Neural progenitor cell (in vitro differentiated cells): ENCODE measurements around the gene GLE1.

ENCODE experiments used
- CTCF ChIP-seq: fragments of 200-600 bp; sonication (generic); IDR thresholded peaks from 2 replicates; pipeline ENCODE4 v1.5.1; 2017; ENCODE audit warnings: antibody characterized with exemption, mild to moderate bottlenecking
- EZH2 ChIP-seq: fragments of 200-600 bp; sonication (generic); IDR thresholded peaks from 2 replicates; pipeline ENCODE4 v1.6.1; 2017; ENCODE audit warnings: antibody characterized with exemption, mild to moderate bottlenecking, moderate library complexity
- EZH2phosphoT487 ChIP-seq: fragments of 200-600 bp; sonication (generic); IDR thresholded peaks from 2 replicates; pipeline ENCODE4 v1.6.1; 2017; ENCODE audit warnings: antibody characterized with exemption

DNA sequence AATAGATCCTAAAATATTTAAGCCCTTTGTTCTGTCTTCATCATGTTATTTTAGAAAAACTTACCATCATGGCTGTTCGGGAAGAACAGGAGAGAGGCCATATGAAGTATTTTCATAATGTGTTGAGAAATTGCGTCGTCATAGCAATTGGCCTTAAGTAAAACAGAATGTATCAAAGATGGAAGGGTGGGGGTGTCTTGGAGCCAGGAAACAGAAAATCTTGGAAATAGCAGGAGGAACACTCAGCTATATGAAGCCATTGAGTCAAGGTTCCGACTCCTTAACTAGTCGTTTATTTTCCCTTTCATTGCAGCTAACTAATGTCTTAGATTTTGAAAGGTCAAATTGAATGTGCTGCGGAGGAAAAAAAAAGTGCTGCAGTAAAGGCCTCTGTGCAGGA lies 49.2 kb downstream of the GLE1 start:
- TF ChIP-seq CTCF (no peak), EZH2 (no peak), EZH2phosphoT487 (no peak)
